Measurements from ENCODE around the gene BRD4.

Gene BRD4

DNA sequence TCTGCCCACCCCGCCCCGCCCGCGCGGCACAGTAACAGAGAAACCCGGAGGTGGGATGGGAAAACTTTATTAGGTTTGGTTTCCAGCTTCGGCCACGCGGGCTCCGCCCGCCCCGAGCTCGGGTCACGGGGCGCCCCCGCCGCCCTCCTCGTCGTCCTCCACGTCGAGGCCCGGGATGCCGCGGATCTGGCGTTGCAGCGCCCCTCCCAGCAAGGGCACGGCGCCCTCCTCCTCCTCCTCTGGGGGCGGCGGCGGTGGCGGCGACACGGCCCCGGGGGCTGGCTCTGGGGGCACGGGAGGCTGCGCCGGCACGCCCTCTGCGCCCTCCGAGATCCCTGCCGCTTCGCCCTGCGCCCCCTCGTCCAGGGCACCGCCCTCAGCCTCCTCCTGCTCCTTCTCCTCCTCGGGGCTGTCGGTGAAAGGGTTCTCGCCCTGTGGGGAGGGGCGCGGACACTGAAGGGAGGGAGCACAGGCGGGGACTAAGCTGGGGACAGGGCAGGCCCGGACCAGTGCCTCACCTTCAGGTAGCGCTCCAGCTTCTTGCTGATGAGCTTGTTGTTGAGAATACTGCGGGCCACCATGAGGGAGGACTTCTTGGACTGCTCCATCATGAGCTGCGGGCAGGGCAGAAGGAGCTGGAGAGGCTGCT lies 47.8 kb upstream of the BRD4 start (continued):
- TF ChIP-seq, protein P1, sequence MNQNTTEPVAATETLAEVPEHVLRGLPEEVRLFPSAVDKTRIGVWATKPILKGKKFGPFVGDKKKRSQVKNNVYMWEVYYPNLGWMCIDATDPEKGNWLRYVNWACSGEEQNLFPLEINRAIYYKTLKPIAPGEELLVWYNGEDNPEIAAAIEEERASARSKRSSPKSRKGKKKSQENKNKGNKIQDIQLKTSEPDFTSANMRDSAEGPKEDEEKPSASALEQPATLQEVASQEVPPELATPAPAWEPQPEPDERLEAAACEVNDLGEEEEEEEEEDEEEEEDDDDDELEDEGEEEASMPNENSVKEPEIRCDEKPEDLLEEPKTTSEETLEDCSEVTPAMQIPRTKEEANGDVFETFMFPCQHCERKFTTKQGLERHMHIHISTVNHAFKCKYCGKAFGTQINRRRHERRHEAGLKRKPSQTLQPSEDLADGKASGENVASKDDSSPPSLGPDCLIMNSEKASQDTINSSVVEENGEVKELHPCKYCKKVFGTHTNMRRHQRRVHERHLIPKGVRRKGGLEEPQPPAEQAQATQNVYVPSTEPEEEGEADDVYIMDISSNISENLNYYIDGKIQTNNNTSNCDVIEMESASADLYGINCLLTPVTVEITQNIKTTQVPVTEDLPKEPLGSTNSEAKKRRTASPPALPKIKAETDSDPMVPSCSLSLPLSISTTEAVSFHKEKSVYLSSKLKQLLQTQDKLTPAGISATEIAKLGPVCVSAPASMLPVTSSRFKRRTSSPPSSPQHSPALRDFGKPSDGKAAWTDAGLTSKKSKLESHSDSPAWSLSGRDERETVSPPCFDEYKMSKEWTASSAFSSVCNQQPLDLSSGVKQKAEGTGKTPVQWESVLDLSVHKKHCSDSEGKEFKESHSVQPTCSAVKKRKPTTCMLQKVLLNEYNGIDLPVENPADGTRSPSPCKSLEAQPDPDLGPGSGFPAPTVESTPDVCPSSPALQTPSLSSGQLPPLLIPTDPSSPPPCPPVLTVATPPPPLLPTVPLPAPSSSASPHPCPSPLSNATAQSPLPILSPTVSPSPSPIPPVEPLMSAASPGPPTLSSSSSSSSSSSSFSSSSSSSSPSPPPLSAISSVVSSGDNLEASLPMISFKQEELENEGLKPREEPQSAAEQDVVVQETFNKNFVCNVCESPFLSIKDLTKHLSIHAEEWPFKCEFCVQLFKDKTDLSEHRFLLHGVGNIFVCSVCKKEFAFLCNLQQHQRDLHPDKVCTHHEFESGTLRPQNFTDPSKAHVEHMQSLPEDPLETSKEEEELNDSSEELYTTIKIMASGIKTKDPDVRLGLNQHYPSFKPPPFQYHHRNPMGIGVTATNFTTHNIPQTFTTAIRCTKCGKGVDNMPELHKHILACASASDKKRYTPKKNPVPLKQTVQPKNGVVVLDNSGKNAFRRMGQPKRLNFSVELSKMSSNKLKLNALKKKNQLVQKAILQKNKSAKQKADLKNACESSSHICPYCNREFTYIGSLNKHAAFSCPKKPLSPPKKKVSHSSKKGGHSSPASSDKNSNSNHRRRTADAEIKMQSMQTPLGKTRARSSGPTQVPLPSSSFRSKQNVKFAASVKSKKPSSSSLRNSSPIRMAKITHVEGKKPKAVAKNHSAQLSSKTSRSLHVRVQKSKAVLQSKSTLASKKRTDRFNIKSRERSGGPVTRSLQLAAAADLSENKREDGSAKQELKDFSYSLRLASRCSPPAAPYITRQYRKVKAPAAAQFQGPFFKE (tag by site-specific recombination; IDR thresholded peaks at IDR 0.05; ENCODE audit: borderline replicate concordance) = no peak
- TF ChIP-seq ZIC2 (tag by site-specific recombination; IDR thresholded peaks at IDR 0.05) (peak; percentile 58), PRDM1 (tag by site-specific recombination; IDR thresholded peaks at IDR 0.05) (0 out of 2 replicates have a peak, but pooled peaks have one; percentile 10), ZNF660 (tag by site-specific recombination; IDR thresholded peaks at IDR 0.05) (peak; percentile 71), ZFHX2 (tag by site-specific recombination; conservative IDR thresholded peaks at IDR 0.05) (peak; percentile 97), ZBTB17 (tag by site-specific recombination; IDR thresholded peaks at IDR 0.05) (peak; percentile 34; the same call in 1 of the 2 replicates), ZNF549 (tag by site-specific recombination; IDR thresholded peaks at IDR 0.05) (no peak), ZNF548 (tag by site-specific recombination; IDR thresholded peaks at IDR 0.05) (no peak), ZNF596 (tag by site-specific recombination; IDR thresholded peaks at IDR 0.05) (peak; percentile 49; the same call in 1 of the 2 replicates), ZBTB20 (tag by site-specific recombination; IDR thresholded peaks at IDR 0.05) (peak; percentile 73), SP3 (tag by site-specific recombination; IDR thresholded peaks at IDR 0.05) (peak; percentile 83), ZNF157 (tag by site-specific recombination; IDR thresholded peaks at IDR 0.05) (no peak), ZNF16 (tag by site-specific recombination; IDR thresholded peaks at IDR 0.05; ENCODE audit: low read depth) (no peak), HOXD13 (CRISPR knock-in tag; IDR thresholded peaks at IDR 0.05; ENCODE audit: borderline replicate concordance) (no peak), ZNF585B (tag by site-specific recombination; IDR thresholded peaks at IDR 0.05) (no peak)
- TF ChIP-seq, protein P2, sequence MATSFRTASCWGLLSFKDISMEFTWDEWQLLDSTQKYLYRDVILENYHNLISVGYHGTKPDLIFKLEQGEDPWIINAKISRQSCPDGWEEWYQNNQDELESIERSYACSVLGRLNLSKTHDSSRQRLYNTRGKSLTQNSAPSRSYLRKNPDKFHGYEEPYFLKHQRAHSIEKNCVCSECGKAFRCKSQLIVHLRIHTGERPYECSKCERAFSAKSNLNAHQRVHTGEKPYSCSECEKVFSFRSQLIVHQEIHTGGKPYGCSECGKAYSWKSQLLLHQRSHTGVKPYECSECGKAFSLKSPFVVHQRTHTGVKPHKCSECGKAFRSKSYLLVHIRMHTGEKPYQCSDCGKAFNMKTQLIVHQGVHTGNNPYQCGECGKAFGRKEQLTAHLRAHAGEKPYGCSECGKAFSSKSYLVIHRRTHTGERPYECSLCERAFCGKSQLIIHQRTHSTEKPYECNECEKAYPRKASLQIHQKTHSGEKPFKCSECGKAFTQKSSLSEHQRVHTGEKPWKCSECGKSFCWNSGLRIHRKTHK (tag by site-specific recombination; IDR thresholded peaks at IDR 0.05) = no peak
- TF ChIP-seq, protein P3, sequence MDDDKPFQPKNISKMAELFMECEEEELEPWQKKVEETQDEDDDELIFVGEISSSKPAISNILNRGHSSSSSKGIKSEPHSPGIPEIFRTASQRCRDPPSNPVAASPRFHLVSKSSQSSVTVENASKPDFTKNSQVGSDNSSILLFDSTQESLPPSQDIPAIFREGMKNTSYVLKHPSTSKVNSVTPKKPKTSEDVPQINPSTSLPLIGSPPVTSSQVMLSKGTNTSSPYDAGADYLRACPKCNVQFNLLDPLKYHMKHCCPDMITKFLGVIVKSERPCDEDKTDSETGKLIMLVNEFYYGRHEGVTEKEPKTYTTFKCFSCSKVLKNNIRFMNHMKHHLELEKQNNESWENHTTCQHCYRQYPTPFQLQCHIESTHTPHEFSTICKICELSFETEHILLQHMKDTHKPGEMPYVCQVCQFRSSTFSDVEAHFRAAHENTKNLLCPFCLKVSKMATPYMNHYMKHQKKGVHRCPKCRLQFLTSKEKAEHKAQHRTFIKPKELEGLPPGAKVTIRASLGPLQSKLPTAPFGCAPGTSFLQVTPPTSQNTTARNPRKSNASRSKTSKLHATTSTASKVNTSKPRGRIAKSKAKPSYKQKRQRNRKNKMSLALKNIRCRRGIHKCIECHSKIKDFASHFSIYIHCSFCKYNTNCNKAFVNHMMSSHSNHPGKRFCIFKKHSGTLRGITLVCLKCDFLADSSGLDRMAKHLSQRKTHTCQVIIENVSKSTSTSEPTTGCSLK (tag by site-specific recombination; IDR thresholded peaks at IDR 0.05) = no peak
- TF ChIP-seq, protein P4, sequence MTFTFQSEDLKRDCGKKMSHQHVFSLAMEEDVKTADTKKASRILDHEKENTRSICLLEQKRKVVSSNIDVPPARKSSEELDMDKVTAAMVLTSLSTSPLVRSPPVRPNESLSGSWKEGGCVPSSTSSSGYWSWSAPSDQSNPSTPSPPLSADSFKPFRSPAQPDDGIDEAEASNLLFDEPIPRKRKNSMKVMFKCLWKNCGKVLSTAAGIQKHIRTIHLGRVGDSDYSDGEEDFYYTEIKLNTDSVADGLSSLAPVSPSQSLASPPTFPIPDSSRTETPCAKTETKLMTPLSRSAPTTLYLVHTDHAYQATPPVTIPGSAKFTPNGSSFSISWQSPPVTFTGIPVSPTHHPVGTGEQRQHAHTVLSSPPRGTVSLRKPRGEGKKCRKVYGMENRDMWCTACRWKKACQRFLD (tag by site-specific recombination; IDR thresholded peaks at IDR 0.05) = no peak
- TF ChIP-seq, protein P5, sequence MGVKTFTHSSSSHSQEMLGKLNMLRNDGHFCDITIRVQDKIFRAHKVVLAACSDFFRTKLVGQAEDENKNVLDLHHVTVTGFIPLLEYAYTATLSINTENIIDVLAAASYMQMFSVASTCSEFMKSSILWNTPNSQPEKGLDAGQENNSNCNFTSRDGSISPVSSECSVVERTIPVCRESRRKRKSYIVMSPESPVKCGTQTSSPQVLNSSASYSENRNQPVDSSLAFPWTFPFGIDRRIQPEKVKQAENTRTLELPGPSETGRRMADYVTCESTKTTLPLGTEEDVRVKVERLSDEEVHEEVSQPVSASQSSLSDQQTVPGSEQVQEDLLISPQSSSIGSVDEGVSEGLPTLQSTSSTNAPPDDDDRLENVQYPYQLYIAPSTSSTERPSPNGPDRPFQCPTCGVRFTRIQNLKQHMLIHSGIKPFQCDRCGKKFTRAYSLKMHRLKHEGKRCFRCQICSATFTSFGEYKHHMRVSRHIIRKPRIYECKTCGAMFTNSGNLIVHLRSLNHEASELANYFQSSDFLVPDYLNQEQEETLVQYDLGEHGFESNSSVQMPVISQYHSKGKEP (tag by site-specific recombination; IDR thresholded peaks at IDR 0.05) = peak; percentile 70
- TF ChIP-seq, protein P6, sequence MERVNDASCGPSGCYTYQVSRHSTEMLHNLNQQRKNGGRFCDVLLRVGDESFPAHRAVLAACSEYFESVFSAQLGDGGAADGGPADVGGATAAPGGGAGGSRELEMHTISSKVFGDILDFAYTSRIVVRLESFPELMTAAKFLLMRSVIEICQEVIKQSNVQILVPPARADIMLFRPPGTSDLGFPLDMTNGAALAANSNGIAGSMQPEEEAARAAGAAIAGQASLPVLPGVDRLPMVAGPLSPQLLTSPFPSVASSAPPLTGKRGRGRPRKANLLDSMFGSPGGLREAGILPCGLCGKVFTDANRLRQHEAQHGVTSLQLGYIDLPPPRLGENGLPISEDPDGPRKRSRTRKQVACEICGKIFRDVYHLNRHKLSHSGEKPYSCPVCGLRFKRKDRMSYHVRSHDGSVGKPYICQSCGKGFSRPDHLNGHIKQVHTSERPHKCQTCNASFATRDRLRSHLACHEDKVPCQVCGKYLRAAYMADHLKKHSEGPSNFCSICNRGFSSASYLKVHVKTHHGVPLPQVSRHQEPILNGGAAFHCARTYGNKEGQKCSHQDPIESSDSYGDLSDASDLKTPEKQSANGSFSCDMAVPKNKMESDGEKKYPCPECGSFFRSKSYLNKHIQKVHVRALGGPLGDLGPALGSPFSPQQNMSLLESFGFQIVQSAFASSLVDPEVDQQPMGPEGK (tag by site-specific recombination; IDR thresholded peaks at IDR 0.05) = peak; percentile 94
- TF ChIP-seq, protein P7, sequence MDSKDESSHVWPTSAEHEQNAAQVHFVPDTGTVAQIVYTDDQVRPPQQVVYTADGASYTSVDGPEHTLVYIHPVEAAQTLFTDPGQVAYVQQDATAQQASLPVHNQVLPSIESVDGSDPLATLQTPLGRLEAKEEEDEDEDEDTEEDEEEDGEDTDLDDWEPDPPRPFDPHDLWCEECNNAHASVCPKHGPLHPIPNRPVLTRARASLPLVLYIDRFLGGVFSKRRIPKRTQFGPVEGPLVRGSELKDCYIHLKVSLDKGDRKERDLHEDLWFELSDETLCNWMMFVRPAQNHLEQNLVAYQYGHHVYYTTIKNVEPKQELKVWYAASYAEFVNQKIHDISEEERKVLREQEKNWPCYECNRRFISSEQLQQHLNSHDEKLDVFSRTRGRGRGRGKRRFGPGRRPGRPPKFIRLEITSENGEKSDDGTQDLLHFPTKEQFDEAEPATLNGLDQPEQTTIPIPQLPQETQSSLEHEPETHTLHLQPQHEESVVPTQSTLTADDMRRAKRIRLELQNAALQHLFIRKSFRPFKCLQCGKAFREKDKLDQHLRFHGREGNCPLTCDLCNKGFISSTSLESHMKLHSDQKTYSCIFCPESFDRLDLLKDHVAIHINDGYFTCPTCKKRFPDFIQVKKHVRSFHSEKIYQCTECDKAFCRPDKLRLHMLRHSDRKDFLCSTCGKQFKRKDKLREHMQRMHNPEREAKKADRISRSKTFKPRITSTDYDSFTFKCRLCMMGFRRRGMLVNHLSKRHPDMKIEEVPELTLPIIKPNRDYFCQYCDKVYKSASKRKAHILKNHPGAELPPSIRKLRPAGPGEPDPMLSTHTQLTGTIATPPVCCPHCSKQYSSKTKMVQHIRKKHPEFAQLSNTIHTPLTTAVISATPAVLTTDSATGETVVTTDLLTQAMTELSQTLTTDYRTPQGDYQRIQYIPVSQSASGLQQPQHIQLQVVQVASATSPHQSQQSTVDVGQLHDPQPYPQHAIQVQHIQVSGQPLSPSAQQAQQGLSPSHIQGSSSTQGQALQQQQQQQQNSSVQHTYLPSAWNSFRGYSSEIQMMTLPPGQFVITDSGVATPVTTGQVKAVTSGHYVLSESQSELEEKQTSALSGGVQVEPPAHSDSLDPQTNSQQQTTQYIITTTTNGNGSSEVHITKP (tag by site-specific recombination; IDR thresholded peaks at IDR 0.05) = peak; percentile 93

All from HEK293 (cell line).